Neural cell (in vitro differentiated cells): Measurements from ENCODE around the gene HECW1.

Source experiments
- CTCF ChIP-seq: fragments of 450-650 bp; IDR thresholded peaks from 2 replicates; pipeline ENCODE4 v1.5.1; 2014; ENCODE audit warnings: antibody characterized with exemption, mild to moderate bottlenecking, moderate library complexity; ENCODE audit not compliant: poor library complexity, severe bottlenecking
- EP300 ChIP-seq: fragments of 450-650 bp; conservative IDR thresholded peaks from 2 replicates; pipeline ENCODE4 v1.6.1; 2014; ENCODE audit warnings: antibody characterized with exemption, mild to moderate bottlenecking, moderate library complexity; ENCODE audit not compliant: poor library complexity, severe bottlenecking
- EZH2 ChIP-seq: fragments of 200-600, 300-800 bp; shearing (Covaris generic), sonication (generic); IDR thresholded peaks from 2 replicates; pipeline ENCODE4 v1.6.1; 2014; ENCODE audit warnings: antibody characterized with exemption, low read length, borderline replicate concordance, mild to moderate bottlenecking; ENCODE audit not compliant: insufficient read depth, poor library complexity, severe bottlenecking
- MXI1 ChIP-seq: fragments of 450-650 bp; conservative IDR thresholded peaks from 2 replicates; pipeline ENCODE4 v1.6.1; 2014; ENCODE audit warnings: antibody characterized with exemption, mild to moderate bottlenecking; ENCODE audit not compliant: poor library complexity, severe bottlenecking
- POLR2AphosphoS5 ChIP-seq: IDR thresholded peaks from 2 replicates; pipeline ENCODE4 v1.6.1; 2012
- SMC3 ChIP-seq: fragments of 450-650 bp; conservative IDR thresholded peaks from 2 replicates; pipeline ENCODE4 v1.6.1; 2014; ENCODE audit warnings: antibody characterized with exemption, mild to moderate bottlenecking, moderate library complexity; ENCODE audit not compliant: poor library complexity

GRCh38 chr7:43292384-43292783, 179.9 kb downstream of the HECW1 start:
- no peak for TF ChIP-seq CTCF
- TF ChIP-seq MXI1: no peak
- TF ChIP-seq POLR2AphosphoS5: no peak
- no peak for TF ChIP-seq EZH2
- no peak for TF ChIP-seq SMC3
- TF ChIP-seq EP300: no peak
